ENCODE measurements around the gene N4BP2. TPM values are rescaled to one million over a fixed set of nuclear protein-coding genes. Genes with fewer than 3 reads are reported as not detected.
"Not testable (repeated sequence)": the region's sequence is repeated elsewhere in the genome, so short reads cannot be mapped to it uniquely, and the experiment has no call there.

N4BP2 gene
- total and polyA plus RNA-seq, 3 experiments from 2014 or later = 10.3 to 21.1 (median 18.0) TPM

- CTCF ChIA-PET = interaction anchor here (0.6 to 2.3 kb wide), 3 partner anchors 131 to 181 kb away, joined by 3 to 8 read pairs (median 5); no protein-coding TSS in a partner anchor
- Histone ChIP-seq H3K9me3 (ENCODE audit: low read length) (no peaks in the 10 kb centered on the region), H3K27ac (ENCODE audit: low read depth, low read length) (no peak overlapping the region), H3K27me3 (ENCODE audit: insufficient read depth, low read length, poor library complexity, severe bottlenecking) (no peaks in the 10 kb centered on the region), H3K4me3 (ENCODE audit: low read length) (no peak overlapping the region), H3K4me1 (ENCODE audit: insufficient read depth, low read length) (no peaks in the 10 kb centered on the region), H3K36me3 (ENCODE audit: insufficient read depth, low read length) (peaks cover 4% of the 10 kb centered on the region)
- POLR2A ChIA-PET = no interaction called here
- no peaks in the 10 kb centered on the region for H3K9me3 Mint-ChIP-seq
- H3K27me3 Mint-ChIP-seq = no peaks in the 10 kb centered on the region
- no peak overlapping the region for H3K4me3 Mint-ChIP-seq
- peak overlapping the region in 2 of 8 donors; percentile 12 to 24 for H3K27ac Mint-ChIP-seq
- H3K4me1 Mint-ChIP-seq = no peaks in the 10 kb centered on the region
- no peak for DNase-seq
- H3K36me3 Mint-ChIP-seq = peaks cover 3 to 38% (median 11%) of the 10 kb centered on the region in 3 donors
These were observed 87.4 kb downstream of the N4BP2 start for GRCh38 chr4:40143926-40144508.

- ChIA-PET CTCF (interaction anchor here (1.1 to 2.3 kb wide), 2 partner anchors 164 to 181 kb away, joined by 3 to 8 read pairs; no protein-coding TSS in a partner anchor), POLR2A (no interaction called here)
- Mint-ChIP-seq H3K9me3 (no peaks in the 10 kb centered on the region), H3K4me1 (peaks cover 0 to under 1% (median 0%) of the 10 kb centered on the region in 3 donors), H3K27me3 (no peaks in the 10 kb centered on the region), H3K36me3 (peaks cover 3 to 38% (median 11%) of the 10 kb centered on the region in 3 donors), H3K27ac (peak overlapping the region in 2 of 8 donors; percentile 38 to 54), H3K4me3 (no peak overlapping the region)
- no peak for DNase-seq
- Histone ChIP-seq H3K4me1 (ENCODE audit: insufficient read depth, low read length) (no peaks in the 10 kb centered on the region), H3K27ac (ENCODE audit: low read depth, low read length) (no peak overlapping the region), H3K4me3 (ENCODE audit: low read length) (no peak overlapping the region), H3K27me3 (ENCODE audit: insufficient read depth, low read length, poor library complexity, severe bottlenecking) (no peaks in the 10 kb centered on the region), H3K36me3 (ENCODE audit: insufficient read depth, low read length) (peaks cover 4% of the 10 kb centered on the region), H3K9me3 (ENCODE audit: low read length) (no peaks in the 10 kb centered on the region)
These were observed 88.1 kb downstream of the N4BP2 start for GRCh38 chr4:40144716-40145115.

- H3K9me3 ChIP-seq (ENCODE audit: low read length); DNase-seq; H3K27me3 Mint-ChIP-seq; H3K4me1 ChIP-seq (ENCODE audit: insufficient read depth, low read length); POLR2A ChIA-PET; H3K4me3 Mint-ChIP-seq; H3K4me3 ChIP-seq (ENCODE audit: low read length); H3K27me3 ChIP-seq (ENCODE audit: insufficient read depth, low read length, poor library complexity, severe bottlenecking); H3K9me3 Mint-ChIP-seq; H3K27ac Mint-ChIP-seq; CTCF ChIA-PET; H3K36me3 ChIP-seq (ENCODE audit: insufficient read depth, low read length); H3K27ac ChIP-seq (ENCODE audit: low read depth, low read length): not testable (repeated sequence)
- Mint-ChIP-seq H3K4me1 (peaks cover 12 to 21% (median 21%) of the 10 kb centered on the region in 3 donors), H3K36me3 (peaks cover 3 to 33% (median 12%) of the 10 kb centered on the region in 3 donors)
These were observed 90.8 kb downstream of the N4BP2 start for GRCh38 chr4:40147490-40147889.

GRCh38 chr4:40149960-40150385 lies 93.3 kb downstream of the N4BP2 start:
- Mint-ChIP-seq H3K27me3 (no peaks in the 10 kb centered on the region), H3K4me3 (no peak overlapping the region), H3K9me3 (peaks cover 3 to 8% (median 3%) of the 10 kb centered on the region in 5 donors), H3K36me3 (peaks cover 6 to 14% (median 8%) of the 10 kb centered on the region in 3 donors), H3K4me1 (peaks cover 22 to 37% (median 34%) of the 10 kb centered on the region in 3 donors), H3K27ac (peak overlapping the region; percentile 33 to 90 (median 60))
- Histone ChIP-seq H3K9me3 (ENCODE audit: low read length) (peaks cover 5% of the 10 kb centered on the region), H3K4me1 (ENCODE audit: insufficient read depth, low read length) (peaks cover 20% of the 10 kb centered on the region), H3K36me3 (ENCODE audit: insufficient read depth, low read length) (no peaks in the 10 kb centered on the region), H3K27me3 (ENCODE audit: insufficient read depth, low read length, poor library complexity, severe bottlenecking) (no peaks in the 10 kb centered on the region), H3K27ac (ENCODE audit: low read depth, low read length) (no peak overlapping the region), H3K4me3 (ENCODE audit: low read length) (no peak overlapping the region)
- CTCF ChIA-PET = interaction anchor here (0.6 to 5.4 kb wide), 23 partner anchors 12 to 398 kb away, joined by 3 to 49 read pairs (median 4); no protein-coding TSS in a partner anchor
- POLR2A ChIA-PET = interaction anchor here (0.7 kb wide), 1 partner anchor 158 kb away, joined by 4 read pairs; no protein-coding TSS in a partner anchor
- DNase-seq = peak; percentile 51 to 79 (median 70)

GRCh38 chr4:40150932-40151331 lies 94.3 kb downstream of the N4BP2 start:
- Histone ChIP-seq H3K4me3 (ENCODE audit: low read length) (no peak overlapping the region), H3K27ac (ENCODE audit: low read depth, low read length) (no peak overlapping the region), H3K36me3 (ENCODE audit: insufficient read depth, low read length) (no peaks in the 10 kb centered on the region), H3K4me1 (ENCODE audit: insufficient read depth, low read length) (peaks cover 20% of the 10 kb centered on the region), H3K9me3 (ENCODE audit: low read length) (peaks cover 5% of the 10 kb centered on the region), H3K27me3 (ENCODE audit: insufficient read depth, low read length, poor library complexity, severe bottlenecking) (no peaks in the 10 kb centered on the region)
- Mint-ChIP-seq H3K4me1 (peaks cover 22 to 37% (median 34%) of the 10 kb centered on the region in 3 donors), H3K4me3 (no peak overlapping the region), H3K27ac (peak overlapping the region in 4 of 8 donors; percentile 24 to 78 (median 50)), H3K36me3 (peaks cover 6 to 11% (median 8%) of the 10 kb centered on the region in 3 donors), H3K9me3 (peaks cover 3 to 8% (median 3%) of the 10 kb centered on the region in 5 donors), H3K27me3 (no peaks in the 10 kb centered on the region)
- CTCF ChIA-PET = interaction anchor here (0.6 to 5.4 kb wide), 12 partner anchors 41 to 747 kb away, joined by 3 to 49 read pairs (median 8); no protein-coding TSS in a partner anchor
- POLR2A ChIA-PET = interaction anchor here (1.0 kb wide), 1 partner anchor 63 kb away, joined by 3 read pairs; no protein-coding TSS in a partner anchor
- no peak for DNase-seq

GRCh38 chr4:40152637-40153036 lies 96.0 kb downstream of the N4BP2 start:
- peaks cover 3 to 6% (median 6%) of the 10 kb centered on the region in 3 donors for H3K36me3 Mint-ChIP-seq
- CTCF ChIA-PET = interaction anchor here (0.9 to 5.4 kb wide), 14 partner anchors 33 to 178 kb away, joined by 3 to 49 read pairs (median 6); no protein-coding TSS in a partner anchor
- H3K27ac Mint-ChIP-seq = peak overlapping the region; percentile 22 to 85 (median 77)
- Histone ChIP-seq H3K4me3 (ENCODE audit: low read length) (peak overlapping the region; percentile 11), H3K36me3 (ENCODE audit: insufficient read depth, low read length) (no peaks in the 10 kb centered on the region), H3K4me1 (ENCODE audit: insufficient read depth, low read length) (peaks cover 20% of the 10 kb centered on the region), H3K27me3 (ENCODE audit: insufficient read depth, low read length, poor library complexity, severe bottlenecking) (no peaks in the 10 kb centered on the region), H3K27ac (ENCODE audit: low read depth, low read length) (no peak overlapping the region), H3K9me3 (ENCODE audit: low read length) (peaks cover 5% of the 10 kb centered on the region)
- H3K27me3 Mint-ChIP-seq = no peaks in the 10 kb centered on the region
- DNase-seq = peak in 3 of 5 donors; percentile 6 to 60 (median 59)
- POLR2A ChIA-PET = interaction anchor here (0.8 to 1.6 kb wide), 2 partner anchors 45 to 165 kb away, joined by 3 to 5 read pairs; no protein-coding TSS in a partner anchor
- peak overlapping the region in 5 of 7 donors; percentile 15 to 49 (median 30) for H3K4me3 Mint-ChIP-seq
- H3K4me1 Mint-ChIP-seq = peaks cover 22 to 37% (median 34%) of the 10 kb centered on the region in 3 donors
- H3K9me3 Mint-ChIP-seq = peaks cover 3 to 8% (median 3%) of the 10 kb centered on the region in 5 donors

- Histone ChIP-seq H3K36me3 (ENCODE audit: insufficient read depth, low read length) (no peaks in the 10 kb centered on the region), H3K4me1 (ENCODE audit: insufficient read depth, low read length) (peaks cover 15% of the 10 kb centered on the region), H3K9me3 (ENCODE audit: low read length) (no peaks in the 10 kb centered on the region), H3K27ac (ENCODE audit: low read depth, low read length) (no peak overlapping the region), H3K4me3 (ENCODE audit: low read length) (no peak overlapping the region), H3K27me3 (ENCODE audit: insufficient read depth, low read length, poor library complexity, severe bottlenecking) (no peaks in the 10 kb centered on the region)
- no peaks in the 10 kb centered on the region for H3K9me3 Mint-ChIP-seq
- no peak overlapping the region for H3K27ac Mint-ChIP-seq
- DNase-seq = no peak
- H3K27me3 Mint-ChIP-seq = no peaks in the 10 kb centered on the region
- ChIA-PET CTCF (interaction anchor here (2.9 kb wide), 1 partner anchor 168 kb away, joined by 11 read pairs; no protein-coding TSS in a partner anchor), POLR2A (no interaction called here)
- H3K4me3 Mint-ChIP-seq = no peak overlapping the region
- H3K4me1 Mint-ChIP-seq = peaks cover 10 to 17% (median 13%) of the 10 kb centered on the region in 3 donors
- H3K36me3 Mint-ChIP-seq = peaks cover 8 to 15% (median 14%) of the 10 kb centered on the region in 3 donors
These were observed 100.8 kb downstream of the N4BP2 start for GRCh38 chr4:40157436-40157835.

- Mint-ChIP-seq H3K27ac (no peak overlapping the region), H3K4me1 (no peaks in the 10 kb centered on the region), H3K27me3 (no peaks in the 10 kb centered on the region), H3K4me3 (no peak overlapping the region), H3K9me3 (no peaks in the 10 kb centered on the region), H3K36me3 (peaks cover 7 to 17% (median 14%) of the 10 kb centered on the region in 3 donors)
- no peaks in the 10 kb centered on the region for H3K36me3 ChIP-seq (ENCODE audit: insufficient read depth, low read length)
- H3K4me3 ChIP-seq (ENCODE audit: low read length) = no peak overlapping the region
- POLR2A ChIA-PET = no interaction called here
- no peak overlapping the region for H3K27ac ChIP-seq (ENCODE audit: low read depth, low read length)
- CTCF ChIA-PET = interaction anchor here (1.0 to 2.2 kb wide), 3 partner anchors 27 to 165 kb away, joined by 3 to 5 read pairs (median 4); no protein-coding TSS in a partner anchor
- no peaks in the 10 kb centered on the region for H3K4me1 ChIP-seq (ENCODE audit: insufficient read depth, low read length)
- no peaks in the 10 kb centered on the region for H3K27me3 ChIP-seq (ENCODE audit: insufficient read depth, low read length, poor library complexity, severe bottlenecking)
- no peak for DNase-seq
- no peaks in the 10 kb centered on the region for H3K9me3 ChIP-seq (ENCODE audit: low read length)
These were observed 103.6 kb downstream of the N4BP2 start for GRCh38 chr4:40160258-40160657.

Measured in CD8-positive, alpha-beta memory T cell (primary cell).